Activated CD4-positive, alpha-beta T cell treated with anti-CD3 and anti-CD28 coated beads for 4 hours (primary cell): ENCODE measurements around the gene KCNJ1.

ENCODE experiments used
- DNase-seq, 2 donors: peaks; one replicate each; pipeline ENCODE4 v3.0.0-alpha.2; 2020

KCNJ1 gene

DNA sequence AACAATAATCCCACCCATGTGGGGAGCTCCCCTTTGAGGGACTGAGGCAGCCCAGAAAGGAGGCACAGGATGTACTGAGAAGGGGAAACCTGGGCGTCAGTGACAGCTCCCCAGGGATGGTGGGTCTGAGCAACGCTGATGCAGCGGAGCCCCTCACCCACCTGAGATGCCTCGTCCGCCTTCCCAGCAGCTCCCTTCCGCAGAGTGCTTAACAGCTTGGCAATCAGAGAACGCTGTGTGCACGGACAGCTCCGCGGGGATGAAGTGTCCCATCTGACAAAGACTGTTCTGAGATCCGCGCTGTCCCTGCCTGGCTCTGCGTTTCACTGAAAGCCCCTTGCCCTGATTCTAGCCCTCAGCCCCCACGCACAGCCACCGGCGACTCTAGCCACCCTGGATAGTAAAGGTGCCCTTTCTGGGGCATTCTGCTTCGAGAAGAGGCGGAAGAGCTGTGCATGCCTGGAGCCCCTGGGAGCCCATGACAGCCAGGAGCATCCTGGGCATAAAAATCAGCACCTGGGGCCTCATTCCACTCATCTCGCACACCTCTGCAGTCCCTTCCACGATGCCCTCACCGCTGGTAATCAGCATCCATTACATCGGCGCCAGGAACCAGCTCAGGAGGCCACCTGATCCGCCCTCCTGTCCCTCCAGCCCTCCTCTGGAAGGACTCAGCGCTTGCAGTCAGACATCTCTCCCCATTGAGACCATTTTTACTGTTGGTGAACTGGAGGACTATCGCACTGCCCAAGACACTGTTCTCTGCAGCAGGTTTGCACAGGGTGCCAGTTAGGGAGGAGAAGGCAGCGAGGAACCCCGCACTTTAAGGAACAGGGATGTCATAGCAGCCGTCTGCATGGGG lies 34.8 kb upstream of the KCNJ1 start:
- DNase-seq = no peak

DNA sequence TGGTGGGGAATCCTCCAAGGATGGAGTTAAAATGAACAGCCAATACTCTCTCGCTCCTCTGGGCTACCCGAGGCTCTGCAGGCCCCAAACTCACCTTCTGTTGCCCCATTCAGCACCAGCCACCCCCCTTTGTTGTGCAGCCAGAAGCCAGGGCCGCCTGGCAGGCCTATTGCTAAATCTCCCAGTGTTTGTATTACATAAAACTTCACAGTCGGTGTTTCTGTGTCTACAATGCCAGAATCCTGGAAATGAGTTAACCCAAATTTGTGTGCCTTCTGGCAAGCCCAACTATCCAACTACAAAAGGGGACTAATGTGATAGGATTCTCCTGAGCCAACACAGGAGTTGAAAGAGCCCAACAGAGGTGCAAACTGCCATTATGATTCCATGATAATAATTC lies 33.4 kb upstream of the KCNJ1 start:
- no peak for DNase-seq

DNA sequence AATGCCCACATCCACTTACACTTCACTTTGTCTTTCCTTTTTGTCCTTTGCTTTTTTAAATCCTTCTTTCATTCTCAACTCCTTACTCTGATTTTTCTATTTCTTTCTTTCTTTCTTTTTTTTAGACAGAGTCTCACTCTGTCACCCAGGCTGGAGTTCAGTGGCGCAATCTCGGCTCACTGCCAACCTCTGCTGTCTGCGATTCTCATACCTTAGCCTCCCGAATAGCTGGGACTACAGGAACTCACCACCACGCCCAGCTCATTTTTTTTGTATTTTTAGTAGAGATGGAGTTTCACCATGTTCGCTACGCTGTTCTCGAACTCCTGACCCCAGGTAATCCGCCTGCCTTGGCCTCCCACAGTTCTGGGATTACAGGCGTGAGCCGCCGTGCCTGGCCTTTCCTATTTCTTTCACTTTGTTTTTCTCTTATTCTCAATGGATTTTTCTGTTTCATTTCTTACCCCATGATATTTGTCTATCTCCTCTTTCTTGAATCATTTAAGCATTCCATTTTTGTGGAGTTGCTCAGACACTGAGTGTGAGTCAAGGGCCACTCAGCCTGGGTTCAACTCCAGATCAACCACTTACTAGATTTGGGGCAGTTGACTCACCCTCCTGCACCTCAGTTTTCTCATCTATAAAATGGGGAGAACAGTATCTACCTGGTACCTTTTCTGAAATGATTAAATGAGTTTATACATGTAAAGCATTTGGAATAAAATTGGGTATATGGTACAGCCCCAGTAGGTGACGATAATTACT lies 31.7 kb upstream of the KCNJ1 start:
- DNase-seq = no peak

DNA sequence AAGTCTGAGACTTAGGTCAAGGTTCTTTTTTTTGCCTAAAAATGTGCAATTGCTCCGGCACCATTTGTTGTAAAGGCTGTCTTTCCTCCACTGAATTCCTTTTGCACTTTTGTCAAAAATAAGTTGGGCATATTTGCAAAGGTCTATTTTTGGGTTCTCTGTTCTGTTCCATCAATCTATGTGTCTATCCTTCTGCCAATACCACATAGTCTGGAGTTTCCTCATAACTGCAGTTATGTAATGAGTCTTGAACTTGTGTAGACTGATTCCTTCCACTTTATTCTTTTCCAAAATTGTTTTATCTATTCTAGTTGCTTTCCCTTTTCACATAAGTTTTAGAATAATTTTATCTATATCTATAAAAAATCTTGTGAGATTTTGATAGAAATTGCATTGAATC lies 30.7 kb upstream of the KCNJ1 start:
- no peak for DNase-seq

DNA sequence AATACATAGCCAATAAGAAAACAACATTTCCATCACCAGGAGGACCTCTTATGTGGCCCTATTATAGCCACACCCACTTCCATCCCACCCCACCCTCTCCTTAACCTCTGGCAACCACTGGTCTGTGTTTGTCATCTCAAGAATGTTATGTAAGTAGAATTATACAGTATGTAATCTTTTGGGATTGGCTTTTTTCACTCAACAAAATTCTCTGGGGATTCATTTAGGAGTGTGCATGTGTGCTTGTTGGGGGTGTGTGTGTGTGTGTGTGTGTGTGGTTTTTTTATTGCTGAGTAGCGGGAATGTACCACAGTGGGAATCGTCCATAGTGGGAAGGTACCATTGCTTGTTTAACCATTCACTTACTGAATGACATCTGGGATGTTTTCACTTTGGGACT lies 29.3 kb upstream of the KCNJ1 start:
- no peak for DNase-seq

DNA sequence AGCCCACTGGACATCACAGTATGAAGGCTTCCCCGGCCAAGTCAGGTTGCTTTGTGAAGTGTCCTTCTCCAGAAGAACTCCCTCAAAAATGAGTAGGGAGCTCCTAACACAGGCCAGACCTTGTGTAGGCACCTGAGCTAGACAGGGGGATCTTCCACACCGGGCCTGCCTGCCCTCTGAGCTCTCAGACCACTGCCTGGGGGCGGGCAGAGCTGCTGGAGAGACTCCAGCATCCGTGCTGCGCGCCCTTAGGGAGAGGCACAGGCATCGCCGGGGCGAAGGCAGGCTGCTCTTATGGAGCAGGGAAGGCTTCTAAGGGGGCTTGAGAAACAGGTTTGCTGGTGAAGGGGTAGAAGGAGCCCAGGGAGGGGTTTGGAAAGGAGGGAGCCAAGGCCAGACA lies 28.4 kb upstream of the KCNJ1 start:
- DNase-seq = no peak

DNA sequence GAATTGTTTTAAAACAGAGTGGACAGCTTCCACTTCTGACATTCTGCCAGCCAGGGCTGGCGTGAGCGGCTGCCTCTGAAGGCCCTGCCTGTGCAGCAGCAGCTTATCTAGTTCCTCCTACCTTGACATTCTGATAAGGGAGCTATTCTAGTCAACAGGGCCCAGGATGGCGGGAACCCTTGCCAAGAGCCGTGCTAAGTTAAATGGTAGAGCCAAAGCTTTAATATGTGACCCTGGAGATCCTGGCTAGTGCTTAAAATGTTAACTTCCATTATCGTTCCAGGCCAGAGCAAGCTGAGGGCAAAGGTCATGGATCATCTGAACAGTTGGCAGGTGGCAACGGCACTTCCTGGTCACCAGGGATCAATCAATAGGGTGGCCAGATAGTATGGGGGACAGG lies 27.6 kb upstream of the KCNJ1 start:
- DNase-seq = no peak

DNA sequence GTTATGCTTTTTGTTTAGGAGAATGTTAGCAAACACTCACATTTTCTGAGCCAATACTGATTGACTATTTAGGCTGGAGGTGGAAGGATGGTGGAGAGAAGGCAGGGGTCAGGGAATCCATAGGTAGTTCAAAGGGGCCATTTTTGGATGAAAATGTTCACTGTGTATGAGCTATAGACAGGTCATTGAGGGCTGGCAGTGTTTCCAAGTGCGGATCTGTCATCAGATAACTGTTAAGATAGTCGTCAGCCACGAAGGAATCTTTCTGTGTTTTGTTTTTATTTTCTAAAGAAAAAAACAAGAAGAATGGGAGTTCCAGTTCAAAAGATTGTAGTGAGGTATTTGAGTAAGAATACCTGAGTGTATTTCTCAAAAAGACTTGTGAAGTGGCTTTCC lies 27.2 kb upstream of the KCNJ1 start:
- no peak for DNase-seq

DNA sequence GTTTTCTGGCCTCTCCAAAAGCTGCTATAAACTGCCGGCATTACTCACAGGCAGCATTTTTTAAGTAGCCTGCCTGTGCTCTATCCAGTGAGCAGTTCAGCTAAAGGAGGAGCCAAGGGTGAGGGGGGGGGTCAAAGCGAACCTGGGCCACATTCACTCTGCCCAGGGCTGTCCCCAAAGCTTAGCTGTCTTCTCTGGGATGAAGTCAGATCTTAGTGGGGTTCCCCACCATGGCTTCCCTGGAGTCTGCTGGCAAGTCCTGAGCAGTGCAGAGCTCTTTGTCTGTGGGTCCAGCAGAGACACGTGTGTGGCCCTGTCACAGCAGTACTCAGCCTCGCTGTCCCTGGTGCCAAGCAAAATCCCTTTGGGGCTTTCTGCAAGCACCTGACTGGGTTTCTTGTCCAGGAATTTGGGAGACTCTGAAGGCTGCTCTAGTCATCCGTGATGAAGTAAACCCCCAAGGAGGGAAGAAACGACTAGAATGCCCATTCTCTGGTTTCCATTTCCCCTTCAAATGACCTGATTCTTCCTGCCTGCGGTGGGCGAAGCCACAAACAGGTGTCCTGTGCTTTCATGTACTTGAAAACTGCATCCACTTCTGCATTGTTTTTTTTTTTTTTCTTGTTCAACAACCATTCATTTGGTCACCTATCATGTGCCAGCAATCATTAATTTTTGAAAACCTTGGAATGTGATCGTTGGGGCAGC lies 26.6 kb upstream of the KCNJ1 start:
- DNase-seq = no peak

DNA sequence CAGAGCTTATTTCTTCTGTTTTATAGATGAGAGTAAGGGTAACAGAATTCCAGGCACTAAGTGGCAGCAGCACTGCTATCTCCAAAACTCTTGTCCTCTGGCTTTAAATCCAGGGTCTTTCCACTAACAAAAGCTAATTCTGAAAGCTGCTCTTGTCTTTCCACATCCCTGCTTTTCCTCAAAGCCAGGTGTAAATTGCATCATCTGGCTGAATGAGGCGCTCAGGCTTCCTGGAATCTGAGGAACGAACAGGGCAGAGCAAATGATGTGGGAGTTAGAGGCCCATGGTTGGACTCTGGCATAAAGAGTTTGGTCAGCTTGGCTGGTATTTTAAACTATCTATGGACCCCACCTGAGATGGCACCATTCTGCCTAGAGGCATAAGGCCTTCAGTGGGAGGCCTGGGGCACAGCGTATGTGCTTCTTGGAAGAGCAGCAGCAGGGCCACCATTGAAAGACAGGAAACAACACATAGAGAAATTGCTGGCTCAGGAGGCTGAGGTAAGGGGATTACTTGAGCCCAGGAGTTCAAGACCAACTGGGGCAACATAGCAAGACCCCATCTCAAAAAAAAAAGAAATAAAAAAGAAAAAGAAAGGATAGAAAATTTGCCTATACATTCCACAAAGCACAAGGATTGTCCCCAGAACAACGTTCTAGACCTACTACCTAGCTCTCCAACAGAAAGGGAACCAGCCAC lies 25.9 kb upstream of the KCNJ1 start:
- no peak for DNase-seq

DNA sequence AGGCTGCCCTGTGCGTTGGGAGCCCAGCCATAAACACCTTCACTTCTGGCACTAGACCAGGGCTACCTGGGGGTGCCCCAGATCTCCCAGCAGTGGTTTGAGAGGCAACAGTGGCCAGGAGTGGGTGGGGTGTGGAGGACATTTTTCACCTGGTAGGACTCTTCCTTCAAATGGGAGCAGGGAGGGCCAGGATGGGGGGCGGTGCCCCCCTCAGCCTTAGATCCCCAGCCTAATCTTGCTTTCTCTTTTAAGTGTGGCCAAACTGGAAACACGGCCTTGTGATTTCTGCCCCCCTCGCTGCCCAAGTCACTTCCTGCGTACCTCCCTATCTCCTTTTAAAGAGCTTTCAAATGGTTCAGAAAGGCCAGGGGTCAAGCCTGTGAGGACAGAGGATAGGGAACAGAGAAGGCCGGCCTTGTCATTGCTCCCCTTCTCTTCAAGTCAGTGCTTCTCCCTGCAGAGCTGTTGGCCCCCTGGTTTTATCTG lies 24.9 kb upstream of the KCNJ1 start:
- no peak for DNase-seq

DNA sequence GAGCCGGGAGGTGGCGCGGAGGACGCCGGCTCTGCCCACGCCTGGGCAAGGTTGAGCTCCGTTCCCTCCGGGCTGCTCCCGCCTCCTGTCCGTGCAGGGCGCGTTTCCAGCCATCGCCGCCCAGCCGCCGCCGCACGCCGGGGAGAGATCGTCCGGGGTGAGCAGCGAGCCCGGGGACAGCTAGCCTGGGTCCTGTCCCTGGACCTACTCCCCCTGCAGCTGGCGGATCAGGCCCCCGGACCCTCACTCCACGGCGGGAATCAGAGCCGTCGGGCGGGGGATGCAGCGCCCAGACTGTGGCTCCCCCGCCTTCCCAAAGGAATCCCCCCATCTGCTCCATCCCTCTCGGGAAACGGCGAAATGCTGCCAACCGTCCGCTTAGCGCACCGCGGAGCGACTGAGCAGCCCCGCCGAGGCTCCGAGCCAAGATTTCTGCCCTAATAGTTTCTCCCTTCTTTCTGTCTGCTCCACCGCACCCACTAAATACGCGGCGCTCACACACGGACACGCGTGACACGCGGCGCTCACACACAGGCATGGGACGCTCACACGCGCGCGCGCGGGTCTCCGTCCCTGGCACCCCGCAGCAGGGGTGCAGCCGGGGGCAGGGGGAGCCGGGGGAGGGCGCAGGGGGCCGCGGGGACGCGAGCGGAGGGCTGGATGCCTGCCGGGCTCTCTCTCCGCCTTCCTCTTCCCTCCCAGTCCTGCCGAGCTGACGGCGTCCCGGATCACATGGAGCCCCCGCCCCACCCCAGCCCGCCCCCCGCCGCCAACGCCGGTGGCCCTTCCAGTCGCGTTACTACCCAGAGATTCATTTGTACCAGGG lies 23.7 kb upstream of the KCNJ1 start, which contains the start of gene KCNJ5:
TSS of gene KCNJ5 (plus strand) at position 814 of the 826 bp plus-strand sequence. CDS start 19,918 bp downstream, outside the sequence.
- DNase-seq = no peak

DNA sequence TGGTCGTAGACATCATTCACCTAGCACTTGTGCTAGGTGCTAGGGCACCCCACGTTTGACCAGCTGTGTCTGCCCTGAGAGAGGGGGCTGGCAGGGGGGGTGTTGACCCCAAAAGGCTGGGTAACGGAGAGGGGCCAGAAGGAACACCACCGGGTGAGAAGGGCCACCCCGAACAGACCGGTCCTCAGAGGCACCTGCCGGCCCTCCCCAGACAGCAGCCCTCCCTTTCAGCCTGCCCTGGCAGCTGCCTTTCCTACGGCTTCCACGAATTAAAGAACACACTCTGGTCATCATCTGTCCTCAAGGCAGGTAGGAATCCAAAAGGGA lies 23.1 kb upstream of the KCNJ1 start:
- DNase-seq = no peak

DNA sequence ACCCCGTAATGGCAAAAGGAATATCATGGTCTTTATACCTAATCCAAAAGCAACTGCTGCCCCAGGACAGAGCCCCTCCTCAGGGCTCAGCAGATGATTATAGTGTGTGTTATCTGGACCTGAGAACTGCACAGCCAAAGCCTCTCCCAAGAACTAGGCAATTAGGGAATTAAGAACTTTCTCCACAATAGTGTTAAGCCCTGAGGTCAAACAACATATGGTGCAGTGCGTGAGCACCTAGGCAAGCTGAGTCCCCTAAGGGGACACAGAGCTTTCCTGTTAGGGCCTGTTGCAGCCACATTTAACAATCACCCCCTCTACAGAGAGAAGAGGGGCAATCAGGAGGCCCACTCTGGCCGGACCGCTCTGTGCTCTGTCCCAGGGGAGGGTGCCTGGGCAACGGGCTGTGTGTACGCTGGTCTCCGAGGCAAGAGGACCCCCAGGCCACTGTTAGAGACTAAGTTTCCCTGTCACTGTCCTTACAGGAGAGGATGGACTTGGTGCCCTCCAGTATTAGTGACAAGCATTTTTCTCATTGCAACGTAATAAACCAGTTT lies 22.6 kb upstream of the KCNJ1 start:
- DNase-seq = no peak

DNA sequence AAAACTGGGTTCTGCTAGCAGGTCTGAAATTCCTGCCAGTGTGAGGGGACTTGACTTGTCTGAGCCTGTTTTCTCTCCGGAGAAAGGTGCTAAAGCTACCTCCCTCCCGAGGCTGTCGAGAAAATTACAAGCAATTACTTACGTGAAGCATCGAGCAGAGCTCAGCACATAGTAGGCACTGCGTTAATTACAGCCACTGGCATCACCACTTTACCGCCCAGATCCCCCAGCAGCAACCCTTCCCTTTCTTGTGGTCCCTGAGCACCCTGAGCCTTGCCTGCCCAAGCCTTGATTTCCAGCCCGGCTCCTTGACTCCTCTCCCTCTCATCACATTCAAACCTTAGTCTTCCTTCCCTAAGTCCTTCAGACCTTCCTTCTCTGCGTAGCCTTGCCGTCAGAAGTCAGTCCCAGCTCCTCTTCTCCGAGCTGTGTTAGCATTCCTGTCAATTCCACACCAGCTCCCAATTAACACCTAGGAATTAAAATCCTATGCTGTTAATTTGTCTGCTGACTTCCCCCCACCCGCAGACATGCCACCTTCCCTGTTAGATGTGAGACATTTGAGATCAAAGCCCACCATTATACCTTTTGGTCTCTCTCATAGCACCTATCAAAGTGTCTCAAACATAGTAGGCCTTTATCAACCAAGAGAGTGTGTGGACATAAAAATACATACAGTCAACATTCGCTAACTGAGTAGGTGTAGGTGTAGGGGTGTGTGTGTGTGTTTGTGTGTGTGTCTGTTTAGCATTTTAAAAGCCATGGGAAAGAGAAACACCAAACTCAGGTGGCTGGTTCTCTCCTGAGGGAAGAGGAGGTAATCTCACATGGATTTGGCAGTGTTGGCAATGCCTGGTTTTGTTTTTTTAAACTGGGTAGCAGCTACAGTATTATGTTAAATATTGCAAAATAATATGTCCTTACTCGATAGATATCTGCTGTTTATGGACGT lies 21.2 kb upstream of the KCNJ1 start:
- DNase-seq = no peak

DNA sequence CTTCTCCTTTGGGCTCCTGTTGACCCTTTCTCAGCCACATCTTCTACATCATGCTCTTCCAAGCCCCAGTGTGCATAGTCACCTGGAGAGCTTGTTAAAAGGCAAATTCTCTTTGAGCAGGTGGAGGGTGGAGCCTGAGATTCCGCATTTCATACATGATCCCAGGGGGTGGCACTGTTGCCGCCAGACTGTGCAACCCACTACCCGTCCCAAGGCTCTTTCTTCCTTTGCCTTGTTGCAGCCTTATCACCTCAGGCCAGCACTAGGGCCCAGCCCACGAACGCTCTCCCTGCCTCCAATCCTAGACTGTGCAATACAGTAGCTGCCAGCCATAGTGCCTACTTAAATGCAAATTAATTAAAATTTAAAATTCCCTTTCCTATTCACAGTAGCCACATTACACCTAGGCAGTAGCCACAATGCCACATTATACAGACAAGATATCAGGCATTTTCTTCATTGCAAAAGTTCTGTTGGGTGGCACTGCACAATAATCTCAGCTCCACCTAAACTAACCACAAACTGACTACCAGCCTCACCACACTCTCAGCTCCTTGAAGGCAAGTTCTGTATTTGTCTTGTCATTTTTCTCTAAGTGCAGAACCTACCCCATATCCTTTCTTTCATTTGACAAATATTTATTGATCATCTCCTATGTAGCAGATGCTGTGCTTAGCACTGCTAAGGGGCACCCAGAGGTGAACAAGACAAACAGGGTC lies 19.5 kb upstream of the KCNJ1 start:
- DNase-seq = no peak

DNA sequence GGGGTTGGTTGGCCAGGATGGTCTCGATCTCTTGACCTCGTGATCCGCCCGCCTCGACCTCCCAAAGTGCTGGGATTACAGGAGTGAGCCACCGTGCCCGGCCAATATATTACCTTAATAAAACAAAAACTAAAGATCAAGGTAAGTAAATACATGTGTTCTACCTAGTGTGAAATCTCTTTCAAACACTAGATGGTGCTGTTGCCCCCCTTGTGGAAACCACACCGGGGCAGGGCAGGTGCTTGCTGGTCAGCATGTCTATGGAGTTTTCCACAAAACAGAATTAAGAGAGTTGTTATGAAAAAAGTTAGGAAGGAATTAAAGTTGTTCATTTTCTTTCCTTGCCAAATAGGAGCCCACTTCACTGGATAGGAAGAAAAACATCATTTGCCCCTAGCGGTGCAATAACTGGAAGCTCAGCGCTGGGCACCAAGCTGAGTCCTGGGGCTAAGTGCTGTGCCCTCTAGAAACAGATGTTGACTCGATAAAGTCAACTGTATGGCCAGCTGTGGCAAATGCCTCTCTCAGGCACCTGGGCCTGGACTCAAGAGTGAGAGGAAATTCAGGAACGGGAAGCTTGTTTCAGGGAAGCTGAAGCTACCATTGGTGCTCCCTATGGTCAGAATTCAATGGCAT lies 17.7 kb upstream of the KCNJ1 start:
- DNase-seq = peak; percentile 48 to 58

DNA sequence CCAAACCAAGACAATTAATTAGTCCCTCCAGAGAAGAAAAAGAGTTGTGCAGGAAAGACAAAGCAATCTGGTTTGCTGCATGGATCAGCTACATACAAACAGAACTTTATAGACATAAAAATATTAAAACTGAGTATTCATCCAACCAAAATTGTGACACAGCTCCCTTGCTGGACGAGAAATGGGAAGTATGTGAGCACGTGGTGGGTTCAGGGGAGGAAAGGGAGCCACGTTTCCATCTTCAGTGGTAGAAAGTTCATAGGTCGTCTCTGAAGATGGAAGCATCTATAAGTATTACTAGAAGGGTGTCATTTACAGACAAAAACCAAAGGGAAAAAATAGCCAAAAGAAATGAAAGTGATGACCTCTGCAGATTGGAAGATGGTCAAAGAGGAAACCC lies 17.0 kb upstream of the KCNJ1 start:
- DNase-seq = no peak

DNA sequence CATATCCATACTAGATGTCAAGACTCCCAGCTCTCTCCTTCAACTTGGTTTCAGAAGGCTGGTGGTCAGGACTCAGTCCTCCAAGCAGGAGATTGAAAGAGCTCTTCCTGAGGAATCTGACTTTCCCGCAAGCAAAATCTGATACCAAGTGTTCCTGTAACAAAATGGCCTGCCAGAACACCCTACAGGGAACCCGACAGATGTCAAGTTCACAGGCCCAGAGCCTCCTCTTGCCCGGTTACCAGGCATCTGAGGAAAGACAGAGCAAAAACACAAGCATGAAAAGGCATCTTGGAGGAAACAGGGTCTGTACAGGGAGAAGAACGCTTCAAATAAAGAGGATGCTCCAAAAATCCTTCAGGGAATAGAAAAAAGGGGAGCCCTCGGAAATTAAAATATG lies 15.4 kb upstream of the KCNJ1 start:
- no peak for DNase-seq
